Peyer's patch (tissue), 4 donors: ENCODE data around the gene PSMD1. TPM values are rescaled to one million over a fixed set of nuclear protein-coding genes. Genes with fewer than 3 reads are reported as not detected.

Experiments used
- DNase-seq, 3 donors: peaks; one replicate each; pipeline ENCODE4 v3.0.0-alpha.2; 2017 to 2019
- H3K27ac ChIP-seq, 4 donors: fragments of 200-600 bp; sonication (generic); one replicate each; pipeline ENCODE4 v1.5.1; 2016 to 2019
- H3K27me3 ChIP-seq, 2 donors: fragments of 200-600 bp; sonication (generic); one replicate each; pipeline ENCODE4 v1.5.1; 2019
- H3K36me3 ChIP-seq, 3 donors: fragments of 200-600 bp; sonication (generic); one replicate each; pipeline ENCODE4 v1.5.1; 2016 to 2019
- H3K4me1 ChIP-seq, 4 donors: fragments of 200-600 bp; sonication (generic); one replicate each; pipeline ENCODE4 v1.5.1; 2016 to 2019
- H3K4me3 ChIP-seq, 4 donors: fragments of 200-600 bp; sonication (generic); 1 replicate in 3 of 4; 2 replicates in 1 of 4; pipeline ENCODE4 v1.5.1; 2016 to 2019; ENCODE audit warnings: mild to moderate bottlenecking in 1 of 4
- H3K9me3 ChIP-seq, 4 donors: fragments of 200-600 bp; sonication (generic); one replicate each; pipeline ENCODE4 v1.5.1; 2016 to 2019; ENCODE audit warnings: mild to moderate bottlenecking in 1 of 4
- CTCF ChIP-seq, 6 experiments: fragments of 450-650 bp in 4 of 6; fragments of 200-600 bp in 2 of 6; sonication (generic) in 1 of 6; IDR thresholded peaks; one replicate each; pipeline ENCODE4 v1.5.1; 2017 to 2019; ENCODE audit warnings: antibody characterized with exemption in 6 of 6, mild to moderate bottlenecking in 3 of 6, moderate library complexity in 1 of 6
- POLR2A ChIP-seq, 2 donors: fragments of 450-650 bp; IDR thresholded peaks; one replicate each; pipeline ENCODE4 v1.5.1; 2017; ENCODE audit warnings: antibody characterized with exemption in 2 of 2, mild to moderate bottlenecking in 2 of 2, moderate library complexity in 2 of 2
- total RNA-seq, 4 donors: library from RNA; depleted of rRNA; stranded (reverse); fragments of >200 nt; gene quantifications; one replicate each; pipeline ENCODE4 v1.1.0, GENCODE V29; 2016

Gene PSMD1
- total RNA-seq, 4 donors from 2014 or later = 89.1 to 116 (median 111) TPM

DNA sequence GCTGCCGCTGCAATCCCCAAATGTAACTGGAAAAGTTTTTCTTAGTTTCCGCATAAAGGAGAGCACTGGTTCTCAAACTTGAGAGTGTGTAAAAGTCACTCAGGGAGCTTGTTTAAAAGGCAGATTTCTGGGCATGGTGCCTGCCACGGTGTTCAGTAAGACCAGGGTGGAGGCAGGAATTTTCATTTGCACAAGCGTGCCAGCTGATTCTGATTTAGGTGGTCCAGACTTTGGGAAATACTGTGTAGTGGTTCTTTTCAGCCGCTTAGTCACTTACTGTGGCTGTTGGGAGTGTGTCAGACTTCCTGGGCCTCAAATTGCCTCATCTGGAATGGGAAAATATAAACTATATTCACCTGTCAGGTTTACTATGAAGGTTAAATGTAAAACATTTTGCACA lies 142.6 kb downstream of the PSMD1 start:
- no peaks in the 10 kb centered on the region for H3K9me3 ChIP-seq
- H3K4me3 ChIP-seq = peak overlapping the region in 3 of 4 donors; percentile 86 to 93 (median 87)
- no peaks in the 10 kb centered on the region for H3K36me3 ChIP-seq
- H3K27ac ChIP-seq = peak overlapping the region in 1 of 4 donors; percentile 77
- TF ChIP-seq CTCF (IDR thresholded peaks at IDR 0.05) = no peak
- TF ChIP-seq POLR2A (IDR thresholded peaks at IDR 0.05) = no peak
- peaks cover 0 to 9% (median 0%) of the 10 kb centered on the region in 4 donors for H3K4me1 ChIP-seq
- DNase-seq = no peak
- no peaks in the 10 kb centered on the region for H3K27me3 ChIP-seq

DNA sequence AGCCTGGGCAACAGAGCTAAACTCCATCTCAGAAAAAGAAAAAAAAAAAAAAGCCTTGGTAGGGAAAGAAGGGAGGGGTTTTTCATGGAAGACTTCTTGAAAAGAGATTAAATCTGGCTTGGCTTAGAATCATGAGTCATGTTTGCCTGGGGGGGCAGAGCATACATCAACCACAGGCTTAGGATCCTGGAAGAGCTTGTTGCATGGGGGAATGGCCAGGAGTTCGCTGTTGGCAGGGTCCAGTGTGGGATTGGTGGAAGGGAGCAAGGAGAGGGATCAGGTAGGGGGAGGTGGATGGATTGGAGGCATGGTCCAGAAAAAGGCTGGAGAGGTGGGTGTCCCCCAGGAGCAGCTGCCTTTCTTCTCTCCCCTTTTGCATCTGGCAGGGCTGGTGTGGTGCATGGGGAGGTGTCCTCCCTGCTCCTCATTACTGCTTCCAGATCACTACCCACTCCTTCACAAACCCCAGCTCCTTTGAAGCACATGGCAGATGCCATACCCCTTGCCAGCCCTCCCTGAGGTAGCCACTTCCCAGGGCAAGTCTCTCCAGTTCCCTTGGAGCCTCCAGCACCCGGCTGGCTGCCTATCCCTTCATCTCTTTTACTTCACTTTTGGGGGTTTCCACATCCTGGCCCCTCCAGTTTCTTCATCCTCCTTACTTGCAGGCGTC lies 144.3 kb downstream of the PSMD1 start:
- H3K4me1 ChIP-seq = peaks cover 0 to 9% (median 0%) of the 10 kb centered on the region in 4 donors
- H3K27ac ChIP-seq = no peak overlapping the region
- DNase-seq = no peak
- H3K9me3 ChIP-seq = no peaks in the 10 kb centered on the region
- no peak overlapping the region for H3K4me3 ChIP-seq
- TF ChIP-seq POLR2A (IDR thresholded peaks at IDR 0.05) (no peak), CTCF (IDR thresholded peaks at IDR 0.05) (no peak)
- no peaks in the 10 kb centered on the region for H3K27me3 ChIP-seq
- no peaks in the 10 kb centered on the region for H3K36me3 ChIP-seq

GRCh38 chr2:231201475-231201814 lies 144.8 kb downstream of the PSMD1 start:
- no peak overlapping the region for H3K4me3 ChIP-seq
- H3K36me3 ChIP-seq = no peaks in the 10 kb centered on the region
- no peak for DNase-seq
- H3K9me3 ChIP-seq = no peaks in the 10 kb centered on the region
- H3K27ac ChIP-seq = no peak overlapping the region
- TF ChIP-seq CTCF (IDR thresholded peaks at IDR 0.05) = no peak
- no peak for TF ChIP-seq POLR2A (IDR thresholded peaks at IDR 0.05)
- no peaks in the 10 kb centered on the region for H3K27me3 ChIP-seq
- peaks cover 0 to 9% (median 0%) of the 10 kb centered on the region in 4 donors for H3K4me1 ChIP-seq

- no peaks in the 10 kb centered on the region for H3K9me3 ChIP-seq
- H3K4me1 ChIP-seq = peaks cover 0 to 5% (median 0%) of the 10 kb centered on the region in 4 donors
- no peaks in the 10 kb centered on the region for H3K36me3 ChIP-seq
- no peak overlapping the region for H3K4me3 ChIP-seq
- H3K27ac ChIP-seq = no peak overlapping the region
- DNase-seq = no peak
- no peaks in the 10 kb centered on the region for H3K27me3 ChIP-seq
- TF ChIP-seq POLR2A (IDR thresholded peaks at IDR 0.05) (no peak), CTCF (IDR thresholded peaks at IDR 0.05) (no peak)
Measured at GRCh38 chr2:231203087-231203486, 146.4 kb downstream of the PSMD1 start.

DNA sequence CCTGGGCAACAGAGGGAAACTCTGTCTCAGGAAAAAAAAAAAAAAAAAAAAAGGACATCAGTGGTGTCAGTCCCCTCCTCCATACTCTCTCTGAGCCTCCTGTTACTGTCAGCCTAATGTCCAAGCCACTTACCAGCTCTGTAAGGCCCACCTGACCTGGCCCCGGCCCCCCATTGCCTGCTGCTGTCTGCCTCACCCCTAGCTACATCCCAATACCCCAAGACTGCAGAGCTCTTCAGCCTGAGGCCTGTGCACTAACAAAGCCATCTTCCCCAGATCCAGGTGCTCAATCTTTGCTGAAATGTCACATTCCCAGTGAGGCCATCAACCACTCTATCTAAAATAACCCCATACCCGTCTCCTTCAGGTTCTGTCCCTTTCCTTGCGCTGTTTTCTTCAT lies 147.5 kb downstream of the PSMD1 start:
- Histone ChIP-seq H3K27me3 (no peaks in the 10 kb centered on the region), H3K36me3 (peaks cover 0 to 6% (median 0%) of the 10 kb centered on the region in 3 donors), H3K27ac (no peak overlapping the region), H3K4me1 (peaks cover 0 to under 1% (median 0%) of the 10 kb centered on the region in 4 donors), H3K9me3 (no peaks in the 10 kb centered on the region), H3K4me3 (no peak overlapping the region)
- DNase-seq = no peak
- no peak for TF ChIP-seq CTCF (IDR thresholded peaks at IDR 0.05)
- no peak for TF ChIP-seq POLR2A (IDR thresholded peaks at IDR 0.05)
